H1 (cell line): Measurements from ENCODE around the gene INAFM2. TPM values are rescaled to one million over a fixed set of nuclear protein-coding genes. Genes with fewer than 3 reads are reported as not detected.

Experiments
- CTCF ChIA-PET: fragments of 300-600 bp; sonication (Branson Sonifier 250); formaldehyde crosslinking; loops from one replicate; lab custom pipeline; 2021; ENCODE audit not compliant: partially characterized antibody; lab: Charles Lee
- POLR2A ChIA-PET: fragments of 300-600 bp; sonication (Branson Sonifier 250); formaldehyde crosslinking; loops from one replicate; lab custom pipeline; 2021; ENCODE audit warnings: inconsistent platforms; ENCODE audit not compliant: partially characterized antibody; lab: Charles Lee
- DNase-seq, 2 experiments: peaks; one replicate each; pipeline versions ENCODE4 v3.0.0 to v3.0.0-alpha.2; 2010 to 2022; ENCODE audit warnings: low spot score in 2 of 2, low read depth in 1 of 2, mixed read lengths in 1 of 2
- FAIRE-seq: peaks from 2 replicates; lab custom pipeline; 2011; peaks lifted over from hg19 to GRCh38; lab: Jason Lieb, UNC
- H2AFZ ChIP-seq: 2 replicates; pipeline ENCODE4 v1.8.1; 2012; ENCODE audit warnings: low read length, inconsistent platforms
- H2AK5ac ChIP-seq: 2 replicates; pipeline ENCODE4 v1.6.1; 2013; ENCODE audit warnings: low read depth, low read length
- H2BK120ac ChIP-seq: replicated peaks from 2 replicates; pipeline ENCODE3; 2013; ENCODE audit warnings: low read depth, low read length, inconsistent platforms
- H2BK12ac ChIP-seq: 2 replicates; pipeline ENCODE4 v1.6.1; 2013; ENCODE audit warnings: low read depth, low read length
- H2BK15ac ChIP-seq: 2 replicates; pipeline ENCODE4 v1.6.1; 2013; ENCODE audit warnings: low read length
- H2BK20ac ChIP-seq: 2 replicates; pipeline ENCODE4 v1.6.1; 2013; ENCODE audit warnings: low read length
- H2BK5ac ChIP-seq: 2 replicates; pipeline ENCODE4 v1.6.1; 2013; ENCODE audit warnings: low read depth, low read length
- H3K14ac ChIP-seq: 2 replicates; pipeline ENCODE4 v1.6.1; 2013; ENCODE audit warnings: inconsistent platforms; ENCODE audit not compliant: insufficient read length
- H3K18ac ChIP-seq: 2 replicates; pipeline ENCODE4 v1.6.1; 2013; ENCODE audit warnings: low read length; ENCODE audit errors: extremely low read depth
- H3K23ac ChIP-seq: 2 replicates; pipeline ENCODE4 v1.6.1; 2013; ENCODE audit warnings: inconsistent platforms; ENCODE audit not compliant: insufficient read length
- H3K23me2 ChIP-seq: 2 replicates; pipeline ENCODE4 v1.6.1; 2013; ENCODE audit warnings: low read depth, low read length
- H3K27ac ChIP-seq: 2 replicates; pipeline ENCODE4 v1.6.1; 2011; ENCODE audit warnings: low read depth, low read length, inconsistent platforms
- H3K27me3 ChIP-seq, 4 experiments: replicated peaks in 1 of 4; 1 replicate in 1 of 4; 2 replicates in 3 of 4; pipeline versions ENCODE4 v1.6.1 to v1.8.1; 2011 to 2013; ENCODE audit warnings: low read length in 3 of 4, mild to moderate bottlenecking in 3 of 4, inconsistent platforms in 2 of 4, mixed read lengths in 2 of 4, moderate library complexity in 1 of 4; ENCODE audit not compliant: control insufficient read depth in 3 of 4, insufficient read depth in 3 of 4; ENCODE audit errors: extremely low read depth in 1 of 4
- H3K36me3 ChIP-seq, 4 experiments: 2 replicates each; pipeline versions ENCODE4 v1.6.1 to v1.8.1; 2011 to 2013; ENCODE audit warnings: mild to moderate bottlenecking in 4 of 4, low read length in 3 of 4, moderate library complexity in 2 of 4, control low read depth in 1 of 4, inconsistent platforms in 1 of 4; ENCODE audit not compliant: insufficient read depth in 4 of 4, control insufficient read depth in 2 of 4
- H3K4ac ChIP-seq: replicated peaks from 2 replicates; pipeline ENCODE3; 2013; ENCODE audit warnings: low read length, low read depth, mixed read lengths, inconsistent platforms; ENCODE audit not compliant: insufficient read length
- H3K4me1 ChIP-seq, 4 experiments: replicated peaks in 1 of 4; 1 replicate in 1 of 4; 2 replicates in 3 of 4; pipeline versions ENCODE4 v1.6.1 to v1.8.1; 2011 to 2013; ENCODE audit warnings: low read length in 3 of 4, inconsistent platforms in 2 of 4, mixed read lengths in 1 of 4; ENCODE audit not compliant: insufficient read depth in 4 of 4, control insufficient read depth in 3 of 4
- H3K4me2 ChIP-seq, 2 experiments: 2 replicates each; pipeline versions ENCODE4 v1.6.1 to v1.8.1; 2011 to 2013; ENCODE audit warnings: low read depth in 2 of 2, low read length in 2 of 2, control low read depth in 1 of 2, inconsistent platforms in 1 of 2, mild to moderate bottlenecking in 1 of 2; ENCODE audit not compliant: insufficient read depth in 1 of 2
- H3K4me3 ChIP-seq, 4 experiments: fragments of 200-600, 300-600 bp in 1 of 4; sonication (generic), shearing (Covaris generic), sonication (Bioruptor Twin) in 1 of 4; 2 replicates each; pipeline versions ENCODE4 v1.5.1 to v1.8.1; 2011 to 2016; ENCODE audit warnings: low read length in 4 of 4, low read depth in 3 of 4, control low read depth in 2 of 4, inconsistent platforms in 2 of 4, mild to moderate bottlenecking in 2 of 4, mixed read lengths in 1 of 4, moderate library complexity in 1 of 4; ENCODE audit not compliant: insufficient read depth in 2 of 4; ENCODE audit errors: extremely low read depth in 1 of 4
- H3K56ac ChIP-seq: replicated peaks from 2 replicates; pipeline ENCODE3; 2013; ENCODE audit warnings: low read depth, mild to moderate bottlenecking, mixed read lengths, low read length, inconsistent platforms; ENCODE audit not compliant: insufficient read length
- H3K79me1 ChIP-seq: 2 replicates; pipeline ENCODE4 v1.6.1; 2013; ENCODE audit warnings: low read depth, low read length, control low read depth
- H3K79me2 ChIP-seq, 2 experiments: 2 replicates each; pipeline versions ENCODE4 v1.6.1 to v1.8.1; 2012 to 2013; ENCODE audit warnings: low read length in 2 of 2, mild to moderate bottlenecking in 2 of 2, inconsistent platforms in 1 of 2; ENCODE audit not compliant: insufficient read depth in 2 of 2, control insufficient read depth in 1 of 2
- H3K9ac ChIP-seq, 4 experiments: replicated peaks in 1 of 4; 1 replicate in 1 of 4; 2 replicates in 3 of 4; pipeline versions ENCODE4 v1.6.1 to v1.8.1; 2011 to 2013; ENCODE audit warnings: low read depth in 3 of 4, low read length in 3 of 4, control low read depth in 2 of 4, mild to moderate bottlenecking in 2 of 4, moderate library complexity in 2 of 4, inconsistent platforms in 1 of 4; ENCODE audit errors: extremely low read depth in 1 of 4
- H3K9me3 ChIP-seq, 2 experiments: 2 replicates each; pipeline versions ENCODE4 v1.6.1 to v1.8.1; 2012 to 2013; ENCODE audit warnings: mild to moderate bottlenecking in 2 of 2, moderate library complexity in 2 of 2, control low read depth in 1 of 2, inconsistent platforms in 1 of 2, low read depth in 1 of 2, low read length in 1 of 2, mixed read lengths in 1 of 2; ENCODE audit not compliant: insufficient read depth in 2 of 2
- H4K20me1 ChIP-seq, 2 experiments: replicated peaks in 1 of 2; 2 replicates each; pipeline versions ENCODE3 to v1.8.1; 2011 to 2013; ENCODE audit warnings: inconsistent platforms in 2 of 2, low read length in 2 of 2, mild to moderate bottlenecking in 1 of 2; ENCODE audit not compliant: insufficient read depth in 2 of 2, control insufficient read depth in 1 of 2
- H4K5ac ChIP-seq: 2 replicates; pipeline ENCODE4 v1.6.1; 2013; ENCODE audit warnings: low read length, low read depth, mixed read lengths, inconsistent platforms; ENCODE audit not compliant: insufficient read length
- H4K8ac ChIP-seq: 2 replicates; pipeline ENCODE4 v1.8.0; 2013; ENCODE audit warnings: mild to moderate bottlenecking, moderate library complexity, low read length, inconsistent platforms; ENCODE audit not compliant: insufficient read depth; ENCODE audit errors: extremely low read depth
- H4K91ac ChIP-seq: replicated peaks from 2 replicates; pipeline ENCODE3; 2013; ENCODE audit warnings: low read length, mixed read lengths, inconsistent platforms; ENCODE audit not compliant: insufficient read length
- BCL11A ChIP-seq, 2 experiments: IDR thresholded peaks; one replicate each; pipeline ENCODE4 v1.6.1; 2011; ENCODE audit warnings: low read depth in 2 of 2, low read length in 2 of 2, mild to moderate bottlenecking in 2 of 2
- whole genome bisulfite sequencing, 2 experiments: shearing (Covaris generic) in 1 of 2; methylation state at CpG; one replicate each; pipeline versions ENCODE4 v1.1.6 to v1.1.7; 2013 to 2015; ENCODE audit warnings: low lambda C conversion rate in 2 of 2, mixed read lengths in 2 of 2, inconsistent platforms in 1 of 2, low coverage in 1 of 2, missing lambda C conversion rate in 1 of 2; ENCODE audit not compliant: insufficient replicate concordance in 2 of 2, insufficient coverage in 1 of 2, insufficient read length in 1 of 2; ENCODE audit errors: extremely low coverage in 1 of 2, missing lambda C conversion rate in 1 of 2; 5-methylcytosine and 5-hydroxymethylcytosine counted together
- polyA plus RNA-seq, 7 experiments: library from polyadenylated mRNA; depleted of rRNA in 3 of 7; stranded (reverse) in 5 of 7; unstranded in 2 of 7; fragments of >200 nt in 5 of 7; fragments of 200-250 nt in 2 of 7; gene quantifications; 1 replicate in 5 of 7; 2 replicates in 1 of 7; 4 replicates in 1 of 7; pipeline versions ENCODE4 v1.2.1 to v1.2.3, GENCODE V29; 2011 to 2013; ENCODE audit warnings: missing spikeins in 2 of 7, mixed read lengths in 2 of 7
- total RNA-seq: library from RNA; stranded (reverse); fragmentation: NEBNext Ultra II Directional; extraction: Animal tissue kit (Norgen Biotek cat#: 25700); gene quantifications from 2 replicates; pipeline ENCODE4 v1.2.1, GENCODE V29; 2021

INAFM2 gene
- total and polyA plus RNA-seq, 2 of the 8 experiments (the other 6 are each of a cell fraction or from before 2014, with no cell fraction given), result 15.3 to 35.1 TPM

DNA sequence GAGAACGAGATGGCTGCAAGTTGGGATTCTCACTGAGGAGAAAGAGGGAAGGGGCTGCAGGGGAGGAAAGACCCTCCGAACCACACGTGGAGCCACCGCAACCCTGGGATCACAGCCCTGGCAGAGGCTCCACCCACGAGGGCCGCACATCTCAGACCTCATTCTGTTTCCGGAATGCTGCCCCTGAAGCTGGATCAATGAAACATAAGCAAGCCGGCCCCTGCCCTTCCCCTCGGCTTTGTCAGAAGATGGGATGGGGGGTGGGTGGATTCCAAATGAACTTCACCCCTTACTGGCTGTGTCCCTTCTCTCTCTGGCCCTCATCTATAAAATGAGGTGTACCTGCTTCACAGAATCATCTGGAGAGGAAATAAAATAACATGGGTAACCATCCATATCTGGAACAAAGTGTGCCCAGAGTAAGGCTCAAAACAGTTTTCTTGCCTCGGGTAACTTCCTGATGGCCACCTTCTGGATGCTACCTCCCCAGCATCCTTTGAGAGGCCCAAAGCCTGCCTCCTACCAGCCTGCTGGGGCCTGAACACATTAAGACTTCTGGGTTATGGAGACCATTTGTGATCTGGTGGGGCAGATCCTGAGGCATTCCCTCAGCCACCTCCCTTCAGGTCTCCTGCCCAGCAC lies 21.9 kb downstream of the INAFM2 start:
- Histone ChIP-seq H3K79me2 (no peaks in the 10 kb centered on the region), H2AK5ac (no peak overlapping the region), H3K27me3 (no peaks in the 10 kb centered on the region), H3K23ac (no peak overlapping the region), H3K4me3 (no peak overlapping the region), H3K79me1 (no peaks in the 10 kb centered on the region), H2AFZ (no peak overlapping the region), H4K91ac (no peak overlapping the region), H3K23me2 (no peaks in the 10 kb centered on the region), H3K18ac (no peak overlapping the region), H2BK5ac (no peak overlapping the region), H3K56ac (no peak overlapping the region), H3K4ac (no peak overlapping the region), H3K9me3 (no peaks in the 10 kb centered on the region), H3K4me2 (no peak overlapping the region), H2BK20ac (no peak overlapping the region), H3K14ac (no peak overlapping the region), H3K36me3 (no peaks in the 10 kb centered on the region), H4K5ac (no peak overlapping the region), H4K8ac (peak overlapping the region; percentile 36; the same call in 1 of the 2 replicates), H2BK12ac (0 out of 2 replicates have a peak overlapping the region, but pooled peaks have one; percentile 39), H3K4me1 (peaks cover 0 to 14% (median 6%) of the 10 kb centered on the region in 4 experiments; a peak in 5 of 7 replicates), H3K9ac (no peak overlapping the region), H4K20me1 (no peaks in the 10 kb centered on the region), H2BK15ac (no peak overlapping the region), H2BK120ac (no peak overlapping the region), H3K27ac (no peak overlapping the region)
- ChIA-PET POLR2A (interaction anchor here (0.6 to 1.7 kb wide), 4 partner anchors 9 to 167 kb away, joined by 3 to 6 read pairs (median 4); no protein-coding TSS in a partner anchor), CTCF (interaction anchor here (1.1 to 27.4 kb wide), 15 partner anchors 5 to 84 kb away, joined by 4 to 584 read pairs (median 59); partner anchors contain the start of genes ANKRD63, CCDC9B, DISP2 and INAFM2)
- DNase-seq, result no peak
- no peak for FAIRE-seq
- no peak for TF ChIP-seq BCL11A (IDR thresholded peaks at IDR 0.05; ENCODE audit: low read depth in 2 of 2, low read length in 2 of 2)
- WGBS, 2 experiments, result 84% methylated on average over 8 of the region's 10 CpGs; no CpG with 5 or more reads in 1 of the 2 experiments
